Kidney (tissue), 14 donors: ENCODE results near the gene FBN1. TPM values are rescaled to one million over a fixed set of nuclear protein-coding genes. Genes with fewer than 3 reads are reported as not detected.

Source experiments
- DNase-seq, 5 donors: peaks; one replicate each; pipeline ENCODE4 v3.0.0-alpha.2; 2013 to 2020
- FAIRE-seq: peaks from 2 replicates; lab custom pipeline; 2012; peaks lifted over from hg19 to GRCh38; lab: Jason Lieb, UNC
- H3K27ac ChIP-seq, 2 donors: one replicate each; pipeline ENCODE4 v1.7.0; 2013; ENCODE audit warnings: low read depth in 2 of 2, low read length in 2 of 2, inconsistent platforms in 1 of 2
- H3K27me3 ChIP-seq: one replicate; pipeline ENCODE4 v1.7.1; 2013; ENCODE audit warnings: low read length, inconsistent platforms; ENCODE audit not compliant: control insufficient read depth, insufficient read depth
- H3K36me3 ChIP-seq, 3 donors: one replicate each; pipeline versions ENCODE4 v1.7.0 to v1.7.1; 2013; ENCODE audit warnings: low read length in 3 of 3, control low read depth in 1 of 3, inconsistent platforms in 1 of 3; ENCODE audit not compliant: insufficient read depth in 3 of 3, control insufficient read depth in 2 of 3
- H3K4me1 ChIP-seq, 3 donors: one replicate each; pipeline versions ENCODE4 v1.7.0 to v1.7.1; 2013; ENCODE audit warnings: low read length in 3 of 3, inconsistent platforms in 1 of 3, low read depth in 1 of 3; ENCODE audit not compliant: control insufficient read depth in 2 of 3, insufficient read depth in 2 of 3
- H3K4me3 ChIP-seq, 3 donors: one replicate each; pipeline versions ENCODE4 v1.7.0 to v1.8.1; 2013; ENCODE audit warnings: low read length in 3 of 3, control low read depth in 1 of 3, inconsistent platforms in 1 of 3
- H3K9ac ChIP-seq, 3 donors: one replicate each; pipeline versions ENCODE4 v1.7.0 to v1.7.1; 2013; ENCODE audit warnings: low read length in 3 of 3, control low read depth in 1 of 3, inconsistent platforms in 1 of 3
- H3K9me3 ChIP-seq, 3 donors: one replicate each; pipeline versions ENCODE4 v1.7.0 to v1.7.1; 2013; ENCODE audit warnings: low read length in 3 of 3, control low read depth in 1 of 3, inconsistent platforms in 1 of 3; ENCODE audit not compliant: control insufficient read depth in 2 of 3, insufficient read depth in 1 of 3
- CTCF ChIP-seq: IDR thresholded peaks from 3 replicates; pipeline ENCODE4 v1.5.1; 2012; ENCODE audit warnings: mild to moderate bottlenecking, moderate library complexity, borderline replicate concordance; ENCODE audit not compliant: insufficient read depth; ENCODE audit errors: extremely low read depth
- intact Hi-C: fragments of 100-400 bp; cut with DNase I; formaldehyde crosslinking; loops from one replicate; pipeline ENCODE4 v1.11.1; 2022
- polyA plus RNA-seq: library from polyadenylated mRNA; stranded (reverse); fragments of 350-450 nt; fragmentation: Illumina TruSeq; extraction: RNeasy Lipid Tissue Mini Kit (QIAGEN cat#74804); gene quantifications from one replicate; pipeline ENCODE4 v1.2.3, GENCODE V29; 2014; ENCODE audit warnings: low read depth, low replicate concordance; ENCODE audit not compliant: insufficient read depth
- total RNA-seq: library from RNA; stranded (reverse); fragmentation: NEBNext Ultra II Directional; extraction: Animal tissue kit (Norgen Biotek cat#: 25700); gene quantifications from one replicate; pipeline ENCODE4 v1.2.1, GENCODE V29; 2021
- donor health status: control.
- donor health status: control.
- donor health status: control.
- donor health status: control.
- donor health status: control.
- donor health status: DM: yes; HTN: yes; CAD: no.
- donor health status: Normal renal cell carcinoma (clear cell type).

The FBN1 gene
- total and polyA plus RNA-seq, 2 donors from 2014 or later = 2.4 to 30.8 TPM

DNA sequence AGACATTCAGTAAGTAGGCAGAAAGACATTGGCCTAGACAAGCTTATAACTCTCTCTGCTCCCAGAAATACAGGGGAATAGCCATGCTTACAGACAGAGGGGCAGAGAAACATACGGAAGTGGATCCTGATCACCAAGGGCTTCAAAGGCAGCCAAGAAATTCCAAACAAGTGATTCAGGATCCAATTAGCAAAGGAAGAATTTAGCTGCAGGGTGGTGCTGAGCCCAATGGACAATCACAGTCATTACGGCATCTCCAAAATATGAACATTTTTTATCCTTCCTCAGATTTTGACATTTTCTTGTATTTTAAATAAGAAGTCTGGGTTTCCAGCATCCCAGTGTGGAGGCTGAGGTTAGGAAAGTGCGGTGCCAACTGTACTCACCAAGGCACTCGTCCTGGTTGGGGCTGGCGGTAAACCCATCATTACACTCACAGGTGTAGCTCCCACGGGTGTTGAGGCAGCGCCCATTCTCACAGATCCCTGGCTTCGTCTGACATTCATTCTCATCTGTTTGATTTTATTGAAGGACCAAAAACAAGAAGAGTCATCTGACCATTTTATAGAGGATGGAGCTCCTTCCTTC, 217.5 kb downstream of the FBN1 start:
- no peak overlapping the region for H3K9ac ChIP-seq
- H3K27me3 ChIP-seq = no peaks in the 10 kb centered on the region
- no peak overlapping the region for H3K27ac ChIP-seq
- TF ChIP-seq CTCF = no peak
- DNase-seq (no peak), FAIRE-seq (no peak)
- H3K9me3 ChIP-seq = no peaks in the 10 kb centered on the region
- intact Hi-C loops = no loop called here
- H3K4me3 ChIP-seq = no peak overlapping the region
- H3K4me1 ChIP-seq = no peaks in the 10 kb centered on the region
- peaks cover 4 to 7% (median 4%) of the 10 kb centered on the region in 3 donors for H3K36me3 ChIP-seq

- H3K9ac ChIP-seq = no peak overlapping the region
- intact Hi-C loops = no loop called here
- H3K36me3 ChIP-seq = peaks cover 4 to 5% (median 4%) of the 10 kb centered on the region in 3 donors
- H3K27ac ChIP-seq = no peak overlapping the region
- DNase-seq (no peak), FAIRE-seq (no peak)
- H3K4me1 ChIP-seq = no peaks in the 10 kb centered on the region
- H3K9me3 ChIP-seq = no peaks in the 10 kb centered on the region
- no peak for TF ChIP-seq CTCF
- H3K4me3 ChIP-seq = no peak overlapping the region
- H3K27me3 ChIP-seq = no peaks in the 10 kb centered on the region
Observed at GRCh38 chr15:48427479-48427878, 218.0 kb downstream of the FBN1 start.

- Histone ChIP-seq H3K9ac (no peak overlapping the region), H3K4me3 (no peak overlapping the region), H3K27me3 (no peaks in the 10 kb centered on the region), H3K4me1 (no peaks in the 10 kb centered on the region), H3K36me3 (peaks cover 4 to 5% (median 4%) of the 10 kb centered on the region in 3 donors), H3K27ac (no peak overlapping the region), H3K9me3 (no peaks in the 10 kb centered on the region)
- DNase-seq (no peak), FAIRE-seq (no peak)
- no peak for TF ChIP-seq CTCF
- intact Hi-C loops = no loop called here
Observed at GRCh38 chr15:48426941-48427340, 218.6 kb downstream of the FBN1 start.

DNA sequence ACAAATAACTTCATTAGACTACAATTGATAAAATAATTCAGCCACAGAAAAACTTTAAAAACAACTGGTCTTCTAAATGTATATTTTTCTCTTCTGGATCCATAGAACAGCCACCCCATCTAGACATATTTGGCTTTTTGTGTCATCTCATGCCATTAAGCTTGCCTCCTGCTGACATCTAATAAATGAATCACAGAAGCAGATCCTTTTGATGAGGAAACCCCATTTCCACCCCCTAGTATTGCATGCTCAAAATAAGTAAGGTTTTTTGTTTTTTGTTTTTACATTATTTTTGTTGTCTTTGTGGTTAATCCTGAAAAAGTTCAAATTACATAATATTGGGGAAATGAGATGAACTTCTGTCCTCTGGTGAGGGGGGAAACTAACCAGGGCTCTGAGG, 219.5 kb downstream of the FBN1 start:
- FAIRE-seq (no peak), DNase-seq (no peak)
- no peak overlapping the region for H3K9ac ChIP-seq
- peaks cover 5 to 8% (median 6%) of the 10 kb centered on the region in 3 donors for H3K36me3 ChIP-seq
- intact Hi-C loops = no loop called here
- H3K9me3 ChIP-seq = no peaks in the 10 kb centered on the region
- no peaks in the 10 kb centered on the region for H3K4me1 ChIP-seq
- no peak overlapping the region for H3K27ac ChIP-seq
- H3K4me3 ChIP-seq = no peak overlapping the region
- no peak for TF ChIP-seq CTCF
- no peaks in the 10 kb centered on the region for H3K27me3 ChIP-seq
